G401.6 (cell line): Measurements from ENCODE around the gene HIVEP2.

Source experiments
- FAIRE-seq: peaks from 2 replicates; lab custom pipeline; 2012; peaks lifted over from hg19 to GRCh38; lab: Jason Lieb, UNC

HIVEP2 gene

GRCh38 chr6:142863981-142864380 lies 81.0 kb downstream of the HIVEP2 start:
- FAIRE-seq: no peak

- no peak for FAIRE-seq
Observed at GRCh38 chr6:142861711-142862110, 83.3 kb downstream of the HIVEP2 start.

- FAIRE-seq: no peak
Observed at GRCh38 chr6:142860498-142860897, 84.5 kb downstream of the HIVEP2 start.

- FAIRE-seq: no peak
Observed at GRCh38 chr6:142857796-142858555, 87.0 kb downstream of the HIVEP2 start.

- FAIRE-seq: no peak
Observed at GRCh38 chr6:142857233-142857761, 87.7 kb downstream of the HIVEP2 start.

GRCh38 chr6:142856624-142857232 lies 88.2 kb downstream of the HIVEP2 start:
- no peak for FAIRE-seq

GRCh38 chr6:142855893-142856623 lies 88.9 kb downstream of the HIVEP2 start:
- FAIRE-seq: no peak

- FAIRE-seq: no peak
Observed at GRCh38 chr6:142854589-142855488, 90.1 kb downstream of the HIVEP2 start.

- no peak for FAIRE-seq
Observed at GRCh38 chr6:142853244-142854180, 91.5 kb downstream of the HIVEP2 start.

GRCh38 chr6:142851601-142852000 lies 93.4 kb downstream of the HIVEP2 start:
- FAIRE-seq: peak; percentile 3

GRCh38 chr6:142850679-142851423 lies 94.1 kb downstream of the HIVEP2 start:
- peak; percentile 57 for FAIRE-seq

GRCh38 chr6:142848976-142849375 lies 96.0 kb downstream of the HIVEP2 start:
- no peak for FAIRE-seq

- no peak for FAIRE-seq
Observed at GRCh38 chr6:142848156-142848555, 96.8 kb downstream of the HIVEP2 start.

- peak; percentile 99 for FAIRE-seq
Observed at GRCh38 chr6:142846883-142847287, 98.1 kb downstream of the HIVEP2 start.

- FAIRE-seq: no peak
Observed at GRCh38 chr6:142846459-142846831, 98.5 kb downstream of the HIVEP2 start.

GRCh38 chr6:142845624-142846458 lies 99.1 kb downstream of the HIVEP2 start:
- FAIRE-seq: no peak

- FAIRE-seq: peak; percentile 77
Observed at GRCh38 chr6:142845143-142845571, 99.8 kb downstream of the HIVEP2 start.

- FAIRE-seq: peak; percentile 77
Observed at GRCh38 chr6:142844065-142844755, 100.8 kb downstream of the HIVEP2 start.
